Measurements from ENCODE around the gene ZBTB39. TPM values are rescaled to one million over a fixed set of nuclear protein-coding genes. Genes with fewer than 3 reads are reported as not detected.
"Not testable (repeated sequence)": the region's sequence is repeated elsewhere in the genome, so short reads cannot be mapped to it uniquely, and the experiment has no call there.

The ZBTB39 gene
- total RNA-seq, 4 donors from 2014 or later = 3.5 to 7.2 (median 6.6) TPM

- DNase-seq (ENCODE audit: low spot score) = no peak
- TF ChIP-seq, protein P1, sequence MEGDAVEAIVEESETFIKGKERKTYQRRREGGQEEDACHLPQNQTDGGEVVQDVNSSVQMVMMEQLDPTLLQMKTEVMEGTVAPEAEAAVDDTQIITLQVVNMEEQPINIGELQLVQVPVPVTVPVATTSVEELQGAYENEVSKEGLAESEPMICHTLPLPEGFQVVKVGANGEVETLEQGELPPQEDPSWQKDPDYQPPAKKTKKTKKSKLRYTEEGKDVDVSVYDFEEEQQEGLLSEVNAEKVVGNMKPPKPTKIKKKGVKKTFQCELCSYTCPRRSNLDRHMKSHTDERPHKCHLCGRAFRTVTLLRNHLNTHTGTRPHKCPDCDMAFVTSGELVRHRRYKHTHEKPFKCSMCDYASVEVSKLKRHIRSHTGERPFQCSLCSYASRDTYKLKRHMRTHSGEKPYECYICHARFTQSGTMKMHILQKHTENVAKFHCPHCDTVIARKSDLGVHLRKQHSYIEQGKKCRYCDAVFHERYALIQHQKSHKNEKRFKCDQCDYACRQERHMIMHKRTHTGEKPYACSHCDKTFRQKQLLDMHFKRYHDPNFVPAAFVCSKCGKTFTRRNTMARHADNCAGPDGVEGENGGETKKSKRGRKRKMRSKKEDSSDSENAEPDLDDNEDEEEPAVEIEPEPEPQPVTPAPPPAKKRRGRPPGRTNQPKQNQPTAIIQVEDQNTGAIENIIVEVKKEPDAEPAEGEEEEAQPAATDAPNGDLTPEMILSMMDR (IDR thresholded peaks at IDR 0.05) = no peak
- ATAC-seq (ENCODE audit: low FRiP score) = no peak
Observed at GRCh38 chr12:56978397-56979138, 27.8 kb downstream of the ZBTB39 start.

- DNase-seq (ENCODE audit: low spot score); ATAC-seq (ENCODE audit: low FRiP score): not testable (repeated sequence)
Observed at GRCh38 chr12:56977361-56977760, 29.0 kb downstream of the ZBTB39 start.

- not testable (repeated sequence) for ATAC-seq (ENCODE audit: low FRiP score); DNase-seq (ENCODE audit: low spot score)
Observed at GRCh38 chr12:56974224-56974623, 32.1 kb downstream of the ZBTB39 start.

DNA sequence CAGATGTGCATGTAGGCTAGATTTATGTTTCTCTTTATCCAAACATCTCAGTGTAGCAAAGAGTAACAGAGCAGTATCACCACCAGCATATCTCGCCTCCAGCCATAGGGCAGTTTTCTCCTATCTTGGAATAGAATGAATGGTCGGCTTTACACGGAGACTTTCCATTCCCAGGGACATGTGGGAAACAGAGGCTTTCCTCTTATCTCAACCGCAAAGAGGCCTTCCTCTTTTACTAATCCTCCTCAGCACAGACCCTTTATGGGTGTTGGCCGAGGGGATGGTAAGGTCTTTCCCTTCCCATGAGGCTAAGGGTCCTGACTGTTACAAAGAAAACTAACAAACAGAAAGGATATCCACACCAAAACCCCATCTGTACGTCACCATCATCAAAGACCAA lies 37.4 kb downstream of the ZBTB39 start:
- ATAC-seq (ENCODE audit: low FRiP score); DNase-seq (ENCODE audit: low spot score): not testable (repeated sequence)

DNA sequence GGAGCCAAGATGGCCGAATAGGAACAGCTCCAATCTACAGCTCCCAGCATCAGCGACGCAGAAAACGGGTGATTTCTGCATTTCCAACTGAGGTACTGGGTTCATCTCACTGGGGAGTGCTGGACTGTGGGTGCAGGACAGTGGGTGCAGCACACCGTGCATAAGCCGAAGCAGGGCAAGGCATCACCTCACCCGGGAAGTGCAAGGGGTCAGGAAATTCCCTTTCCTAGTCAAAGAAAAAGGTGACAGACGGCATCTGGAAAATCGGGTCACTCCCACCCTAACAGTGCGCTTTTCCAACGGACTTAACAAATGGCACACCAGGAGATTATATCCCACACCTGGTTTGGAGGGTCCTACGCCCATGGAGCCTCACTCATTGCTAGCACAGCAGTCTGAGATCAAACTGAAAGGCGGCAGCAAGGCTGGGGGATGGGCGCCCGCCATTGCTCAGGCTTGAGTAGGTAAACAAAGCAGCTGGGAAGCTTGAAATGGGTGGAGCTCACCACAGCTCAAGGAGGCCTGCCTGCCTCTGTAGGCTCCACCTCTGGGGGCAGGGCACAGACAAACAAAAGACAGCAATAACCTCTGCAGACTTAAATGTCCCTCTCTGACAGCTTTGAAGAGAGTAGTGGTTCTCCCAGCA lies 40.2 kb downstream of the ZBTB39 start:
- ATAC-seq (ENCODE audit: low FRiP score); DNase-seq (ENCODE audit: low spot score): not testable (repeated sequence)

DNA sequence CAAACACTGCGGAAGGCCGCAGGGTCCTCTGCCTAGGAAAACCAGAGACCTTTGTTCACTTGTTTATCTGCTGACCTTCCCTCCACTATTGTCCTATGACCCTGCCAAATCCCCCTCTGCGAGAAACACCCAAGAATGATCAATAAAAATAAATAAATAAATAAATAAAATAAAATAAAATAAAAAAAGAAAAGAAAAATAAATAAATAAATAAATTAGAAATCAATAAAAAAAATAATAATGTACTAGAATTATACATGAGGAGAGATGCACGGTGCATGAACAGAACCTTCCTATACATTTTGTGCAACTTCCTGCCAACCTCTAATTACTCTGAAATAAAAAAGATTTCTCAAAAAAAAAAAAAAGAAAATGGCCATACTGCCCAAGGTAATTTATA lies 41.2 kb downstream of the ZBTB39 start:
- not testable (repeated sequence) for ATAC-seq (ENCODE audit: low FRiP score); DNase-seq (ENCODE audit: low spot score)

- not testable (repeated sequence) for DNase-seq (ENCODE audit: low spot score); ATAC-seq (ENCODE audit: low FRiP score)
Observed at GRCh38 chr12:56963557-56963956, 42.8 kb downstream of the ZBTB39 start.

DNA sequence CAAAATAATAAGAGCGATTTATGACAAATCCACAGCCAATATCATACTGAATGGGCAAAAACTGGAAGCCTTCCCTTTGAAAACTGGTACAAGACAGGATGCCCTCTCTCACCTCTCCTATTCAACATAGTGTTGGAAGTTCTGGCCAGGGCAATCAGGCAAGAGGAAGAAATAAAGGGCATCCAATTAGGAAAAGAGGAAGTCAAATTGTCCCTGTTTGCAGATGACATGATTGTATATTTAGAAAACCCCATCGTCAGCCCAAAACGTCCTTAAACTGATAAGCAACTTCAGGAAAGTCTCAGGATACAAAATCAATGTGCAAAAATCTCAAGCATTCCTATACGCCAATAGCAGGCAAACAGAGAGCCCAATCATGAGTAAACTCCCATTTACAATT lies 44.1 kb downstream of the ZBTB39 start:
- not testable (repeated sequence) for DNase-seq (ENCODE audit: low spot score); ATAC-seq (ENCODE audit: low FRiP score)

DNA sequence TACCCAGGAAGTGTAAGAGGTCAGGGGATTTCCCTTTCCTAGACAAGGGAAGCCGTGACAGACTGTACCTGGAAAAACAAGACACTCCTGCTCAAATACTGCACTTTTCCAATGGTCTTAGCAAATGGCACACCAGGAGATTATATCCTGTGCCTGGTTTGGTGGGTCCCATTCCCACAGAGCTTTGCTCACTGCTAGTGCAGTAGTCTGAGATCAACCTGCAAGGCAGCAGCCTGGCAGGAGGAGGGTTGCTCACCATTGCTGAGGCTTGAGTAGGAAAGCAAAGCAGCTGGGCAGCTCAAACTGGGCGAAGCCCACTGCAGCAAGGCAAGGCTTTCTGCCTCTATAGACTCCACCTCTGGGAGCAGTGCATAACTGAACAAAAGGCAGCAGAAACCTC lies 47.9 kb downstream of the ZBTB39 start:
- DNase-seq (ENCODE audit: low spot score) (no peak), ATAC-seq (ENCODE audit: low FRiP score) (no peak)
- TF ChIP-seq, protein P1 (IDR thresholded peaks at IDR 0.05) = no peak

- no peak for ATAC-seq (ENCODE audit: low FRiP score)
- TF ChIP-seq, protein P1 (IDR thresholded peaks at IDR 0.05) = no peak
- DNase-seq (ENCODE audit: low spot score) = no peak
Observed at GRCh38 chr12:56957229-56958052, 48.9 kb downstream of the ZBTB39 start, which contains the start of gene RDH16. Gene RDH16, minus strand, starts transcription at chr12:56957608. Its CDS starts 146 bp downstream, at chr12:56957462.
